GM18508 (cell line): ENCODE data around the gene LDLRAD3.
"Not testable (repeated sequence)": the region's sequence is repeated elsewhere in the genome, so short reads cannot be mapped to it uniquely, and the experiment has no call there.

ENCODE experiments used
- ATAC-seq: cut with Tn5 transposase; IDR thresholded peaks from one replicate; pipeline ENCODE4 v1.9.1; 2021; ENCODE audit warnings: moderate number of reproducible peaks; ENCODE audit not compliant: insufficient read depth, unreplicated experiment

Gene LDLRAD3, protein sequence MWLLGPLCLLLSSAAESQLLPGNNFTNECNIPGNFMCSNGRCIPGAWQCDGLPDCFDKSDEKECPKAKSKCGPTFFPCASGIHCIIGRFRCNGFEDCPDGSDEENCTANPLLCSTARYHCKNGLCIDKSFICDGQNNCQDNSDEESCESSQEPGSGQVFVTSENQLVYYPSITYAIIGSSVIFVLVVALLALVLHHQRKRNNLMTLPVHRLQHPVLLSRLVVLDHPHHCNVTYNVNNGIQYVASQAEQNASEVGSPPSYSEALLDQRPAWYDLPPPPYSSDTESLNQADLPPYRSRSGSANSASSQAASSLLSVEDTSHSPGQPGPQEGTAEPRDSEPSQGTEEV

GRCh38 chr11:35943713-35944502, at the start of gene LDLRAD3:
Gene LDLRAD3 (plus strand): TSS chr11:35944062. CDS start chr11:35944099, 37 bp downstream.
- no peak for ATAC-seq

DNA sequence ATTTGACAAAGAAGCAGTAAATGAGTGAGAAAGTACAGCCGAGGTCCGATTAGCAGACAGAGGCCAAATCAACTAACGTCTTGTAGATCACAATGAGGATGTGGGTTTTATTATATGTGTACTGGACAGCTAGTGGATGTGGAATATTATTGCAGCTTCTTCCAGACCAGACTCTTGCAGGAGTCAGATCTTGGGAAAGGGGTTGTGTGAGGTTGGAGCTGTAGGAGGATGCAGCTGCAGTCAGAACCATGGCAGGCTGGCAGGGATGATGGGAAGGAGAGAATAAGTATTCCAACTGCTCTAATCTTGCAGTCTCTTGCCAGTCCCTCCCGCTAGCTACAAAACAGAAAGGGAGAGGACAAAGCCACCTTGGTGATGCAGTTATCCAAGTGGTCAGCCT, 46.8 kb upstream of the LDLRAD3 start:
- no peak for ATAC-seq

GRCh38 chr11:35902961-35903360, 40.9 kb upstream of the LDLRAD3 start:
- no peak for ATAC-seq

- ATAC-seq: no peak
Measured at GRCh38 chr11:35905646-35906276, 38.1 kb upstream of the LDLRAD3 start.

- no peak for ATAC-seq
Measured at GRCh38 chr11:35906277-35906661, 37.6 kb upstream of the LDLRAD3 start.

- no peak for ATAC-seq
Measured at GRCh38 chr11:35906681-35907080, 37.2 kb upstream of the LDLRAD3 start.

DNA sequence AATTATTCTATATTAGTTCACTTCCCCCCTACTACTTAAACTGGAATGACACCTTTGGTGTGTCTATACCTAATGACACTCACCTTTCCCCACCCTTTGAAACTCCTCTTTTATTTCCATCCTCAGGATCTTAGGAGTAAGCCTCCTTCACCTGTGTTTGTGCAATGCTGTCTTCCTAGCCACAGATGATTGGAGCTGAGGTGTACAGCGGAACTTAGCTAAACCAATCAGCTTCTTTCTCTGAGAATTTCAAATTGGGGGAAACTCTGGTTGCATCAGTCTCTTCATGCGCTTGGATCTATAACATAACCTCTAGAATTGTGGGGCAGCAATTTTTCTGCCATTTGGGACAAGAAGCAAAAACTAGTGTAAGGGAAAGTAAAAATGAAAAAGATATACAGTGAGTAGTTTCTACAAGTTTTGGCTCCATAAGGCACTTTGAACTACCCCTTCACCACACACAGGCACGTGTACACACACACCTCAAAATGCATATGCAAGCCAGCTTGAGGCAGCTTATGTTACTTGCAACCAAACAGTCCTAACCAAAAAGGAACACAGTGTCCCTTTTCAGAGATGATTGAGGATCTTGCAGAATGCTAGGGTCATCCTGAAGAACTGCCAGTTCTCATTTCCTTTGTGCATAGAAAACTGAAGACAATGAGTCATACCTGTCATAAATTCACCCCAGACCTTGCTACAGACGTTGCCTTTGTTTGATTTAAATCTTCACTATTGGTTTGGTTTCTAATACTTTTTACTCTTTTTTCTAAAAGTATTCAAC, 36.0 kb upstream of the LDLRAD3 start:
- peak; percentile 68 for ATAC-seq

DNA sequence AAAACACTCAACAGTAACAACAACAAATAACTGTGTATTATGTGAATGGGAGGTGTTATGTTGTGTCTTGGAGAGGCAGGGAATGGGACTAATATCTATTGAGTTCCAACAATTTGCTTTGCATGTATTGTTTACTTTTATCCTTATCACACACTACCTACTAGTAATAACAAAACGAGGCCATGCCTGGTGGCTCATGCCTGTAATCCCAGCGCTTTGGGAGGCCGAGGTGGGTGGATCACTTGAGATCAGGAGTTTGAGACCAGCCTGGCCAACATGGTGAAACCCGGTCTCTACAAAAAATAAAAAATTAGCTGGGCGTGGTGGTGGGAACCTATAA, 35.5 kb upstream of the LDLRAD3 start:
- ATAC-seq: not testable (repeated sequence)

DNA sequence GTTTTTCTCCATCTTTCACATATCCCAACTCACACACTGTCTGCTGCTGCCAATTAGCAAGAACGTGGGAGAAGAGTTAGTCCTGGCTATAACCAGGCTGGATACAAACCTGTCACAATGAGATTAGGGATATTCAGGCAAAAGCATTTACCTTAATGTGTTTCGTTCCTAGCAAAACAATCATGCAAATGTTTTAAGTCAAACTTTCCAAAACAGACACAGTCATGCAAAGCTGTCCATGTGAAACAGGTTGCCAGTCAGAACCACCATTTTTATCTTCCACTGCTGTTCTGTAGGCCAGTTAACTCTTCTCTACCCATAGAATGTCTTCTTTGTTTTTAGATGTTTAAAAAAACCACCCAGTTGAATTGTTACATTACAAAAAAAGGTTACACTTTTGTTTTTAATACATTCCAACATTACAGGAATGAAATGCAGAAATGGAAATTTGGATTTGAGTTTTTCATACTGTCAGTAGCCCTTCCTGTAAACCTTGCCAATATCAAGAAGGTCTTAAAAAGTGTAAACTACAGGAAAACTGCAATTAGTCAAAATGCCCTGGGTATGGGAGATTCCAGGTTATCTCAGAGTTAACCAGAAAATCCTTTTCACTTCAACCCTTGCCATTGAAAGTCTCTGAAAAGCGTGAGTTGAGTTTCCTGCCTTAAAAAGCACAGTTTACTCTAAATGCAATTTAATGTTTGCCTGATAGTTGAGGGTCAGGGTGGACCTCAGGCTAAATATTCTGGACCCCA, 34.2 kb upstream of the LDLRAD3 start:
- ATAC-seq: no peak

GRCh38 chr11:35911013-35911412, 32.8 kb upstream of the LDLRAD3 start:
- no peak for ATAC-seq

DNA sequence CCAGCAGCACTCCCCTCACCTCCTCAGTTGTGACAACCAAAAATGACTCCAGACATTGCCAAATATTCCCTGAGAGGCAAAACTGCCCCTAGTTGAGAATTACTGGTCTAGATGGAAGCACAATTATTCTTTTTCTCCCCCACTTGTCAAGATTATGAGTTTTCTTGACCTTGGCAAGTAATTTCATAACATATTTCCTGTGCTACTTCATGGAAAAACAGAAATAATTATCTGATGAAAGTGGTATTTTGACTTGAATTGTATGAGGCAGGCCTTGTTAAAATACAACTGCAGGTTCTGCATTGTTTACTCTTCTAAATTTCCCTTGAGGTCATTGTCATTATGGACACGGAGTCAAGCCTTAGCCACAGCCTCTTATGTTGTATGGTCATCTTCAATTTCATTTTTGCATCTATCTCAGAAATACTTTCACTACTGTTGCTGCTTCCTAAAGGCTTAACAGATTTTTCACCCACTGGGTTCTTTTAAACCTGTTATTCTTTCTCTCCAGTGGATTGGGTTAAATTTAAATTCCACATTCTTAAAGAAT, 32.2 kb upstream of the LDLRAD3 start:
- ATAC-seq: no peak

DNA sequence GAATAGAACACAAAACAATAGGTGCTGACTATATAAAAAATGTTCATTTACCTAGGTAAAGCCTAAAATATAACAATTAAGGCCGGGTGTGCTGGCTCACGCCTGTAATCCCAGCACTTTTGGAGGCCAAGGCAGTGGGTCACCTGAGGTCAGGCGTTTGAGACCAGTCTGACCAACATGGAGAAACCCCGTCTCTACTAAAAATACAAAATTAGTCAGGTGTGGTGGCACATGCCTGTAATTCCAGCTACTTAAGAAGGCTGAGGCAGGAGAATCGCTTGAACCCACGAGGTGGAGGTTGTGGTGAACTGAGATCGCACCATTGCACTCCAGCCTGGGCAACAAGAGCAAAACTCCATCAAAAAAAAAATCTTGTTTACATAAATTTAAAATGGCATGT, 31.4 kb upstream of the LDLRAD3 start:
- not testable (repeated sequence) for ATAC-seq

GRCh38 chr11:35912883-35913624, 30.8 kb upstream of the LDLRAD3 start:
- ATAC-seq: no peak

DNA sequence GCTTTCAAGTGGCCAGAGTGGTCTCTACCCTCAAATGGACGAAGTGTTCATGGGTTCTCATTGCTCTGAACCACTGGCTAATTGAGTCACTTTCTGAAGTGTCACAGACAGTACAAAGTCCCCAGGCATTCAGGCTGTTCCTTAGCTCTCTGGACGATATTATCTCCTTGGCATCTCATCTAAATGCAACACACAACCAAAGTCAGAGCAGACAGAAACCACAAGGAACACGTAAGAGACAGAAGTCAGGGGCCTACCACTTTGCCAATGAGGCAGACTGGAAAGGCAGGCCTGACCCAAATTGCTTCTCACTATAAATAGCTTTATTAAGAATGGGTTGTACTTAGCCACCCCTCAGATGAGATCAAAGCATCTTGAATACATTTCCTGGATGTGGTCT, 29.0 kb upstream of the LDLRAD3 start:
- no peak for ATAC-seq

DNA sequence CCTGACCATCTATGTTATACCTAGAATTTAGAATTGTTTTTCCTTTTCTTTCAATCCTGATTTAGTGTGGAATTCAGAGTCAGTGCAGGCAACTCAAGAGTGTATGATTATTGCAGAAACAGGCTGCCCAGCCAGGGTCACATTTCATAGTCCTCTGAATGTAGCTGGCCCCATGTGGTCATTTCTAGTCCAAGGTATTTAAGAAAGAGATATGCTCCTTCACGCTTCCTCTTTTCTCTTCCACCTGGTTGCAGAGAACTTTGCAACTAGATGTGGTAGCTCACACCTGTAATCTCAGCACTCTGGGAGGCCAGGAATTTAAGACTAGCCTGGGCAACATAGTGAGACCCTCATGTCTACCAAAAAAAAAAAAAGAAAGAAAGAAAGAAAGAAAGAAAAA, 27.6 kb upstream of the LDLRAD3 start:
- ATAC-seq: no peak

DNA sequence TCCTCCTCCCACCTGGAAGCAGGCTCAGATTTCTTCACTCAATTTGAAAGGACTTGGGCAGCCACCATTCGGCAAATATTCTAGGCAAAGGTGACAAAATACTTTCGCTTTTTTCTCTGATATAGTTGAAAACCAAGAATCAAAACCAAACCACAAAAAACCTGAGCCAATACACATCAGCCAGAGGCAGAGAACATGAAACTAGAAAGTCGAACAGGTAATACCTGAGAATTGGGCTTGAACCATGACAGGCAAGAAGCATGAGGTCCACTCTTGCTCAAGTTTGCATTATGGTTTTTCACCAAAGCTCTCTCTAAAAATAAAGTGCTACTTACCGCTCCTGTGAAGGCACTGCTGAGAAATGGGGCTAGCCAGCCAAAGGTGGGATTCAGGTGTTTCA, 26.2 kb upstream of the LDLRAD3 start:
- ATAC-seq: no peak

GRCh38 chr11:35918716-35919115, 25.1 kb upstream of the LDLRAD3 start:
- ATAC-seq: no peak

DNA sequence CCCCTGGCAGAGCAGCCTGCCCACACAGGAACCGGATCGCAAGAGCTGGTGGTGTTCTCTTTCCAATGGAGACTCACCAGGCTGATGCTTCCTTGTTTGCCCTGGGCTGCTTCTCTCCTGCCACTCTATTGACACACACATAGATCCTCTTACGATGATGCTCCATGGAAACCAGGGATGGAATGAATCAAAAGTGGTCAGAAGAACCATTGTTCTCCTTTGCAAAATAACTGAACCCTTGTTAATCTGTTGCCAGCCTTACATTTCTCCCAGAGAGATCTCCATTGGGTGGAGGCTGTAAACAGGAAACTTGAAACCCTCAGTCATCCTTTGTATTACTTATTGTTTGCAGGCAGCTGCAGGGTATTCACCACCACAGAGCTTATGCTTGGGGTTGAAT, 24.6 kb upstream of the LDLRAD3 start:
- ATAC-seq: no peak

DNA sequence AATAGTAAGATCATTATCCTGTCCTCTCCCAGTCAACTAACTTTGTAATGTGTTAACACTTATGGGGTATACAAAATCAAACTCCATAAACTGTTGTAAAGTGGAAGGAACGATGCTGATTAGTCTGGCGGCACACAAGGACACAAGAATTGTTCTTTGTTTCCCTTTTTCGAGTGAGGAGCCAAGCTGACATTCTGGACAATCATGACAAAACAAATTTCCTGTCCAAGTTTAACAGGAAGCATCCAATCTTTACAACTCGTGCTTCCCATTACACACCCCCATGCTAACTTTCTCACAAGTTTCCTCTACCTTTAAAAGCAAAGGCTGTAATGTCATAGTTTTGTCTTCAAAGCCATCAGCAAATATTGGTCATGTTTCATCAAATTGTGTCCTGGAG, 20.4 kb upstream of the LDLRAD3 start:
- no peak for ATAC-seq
